ENCODE results near the gene PPM1D. TPM values are rescaled to one million over a fixed set of nuclear protein-coding genes. Genes with fewer than 3 reads are reported as not detected.

PPM1D gene
- total and polyA plus RNA-seq, 2 of the 13 experiments (the other 11 are each of a cell fraction or from before 2014, with no cell fraction given), result 8.0 to 26.2 TPM

GRCh38 chr17:60586288-60586974 lies 13.6 kb upstream of the PPM1D start (continued):
- no peak for TF ChIP-seq FOXP1 (IDR thresholded peaks at IDR 0.05)
- no peak for TF ChIP-seq FOXP1 (CRISPR knock-in tag; IDR thresholded peaks at IDR 0.05)
- TF ChIP-seq ZFAT (CRISPR knock-in tag; conservative IDR thresholded peaks at IDR 0.05), result no peak
- TF ChIP-seq KLF12 (CRISPR knock-in tag; IDR thresholded peaks at IDR 0.05; ENCODE audit: borderline replicate concordance), result no peak
- TF ChIP-seq GZF1 (CRISPR knock-in tag; IDR thresholded peaks at IDR 0.05), result no peak
- no peak for TF ChIP-seq PHF20 (CRISPR knock-in tag; IDR thresholded peaks at IDR 0.05)
- TF ChIP-seq ZSCAN9 (CRISPR knock-in tag; IDR thresholded peaks at IDR 0.05; ENCODE audit: borderline replicate concordance), result no peak
- TF ChIP-seq MNT (IDR thresholded peaks at IDR 0.05), result no peak
- TF ChIP-seq, protein P1, sequence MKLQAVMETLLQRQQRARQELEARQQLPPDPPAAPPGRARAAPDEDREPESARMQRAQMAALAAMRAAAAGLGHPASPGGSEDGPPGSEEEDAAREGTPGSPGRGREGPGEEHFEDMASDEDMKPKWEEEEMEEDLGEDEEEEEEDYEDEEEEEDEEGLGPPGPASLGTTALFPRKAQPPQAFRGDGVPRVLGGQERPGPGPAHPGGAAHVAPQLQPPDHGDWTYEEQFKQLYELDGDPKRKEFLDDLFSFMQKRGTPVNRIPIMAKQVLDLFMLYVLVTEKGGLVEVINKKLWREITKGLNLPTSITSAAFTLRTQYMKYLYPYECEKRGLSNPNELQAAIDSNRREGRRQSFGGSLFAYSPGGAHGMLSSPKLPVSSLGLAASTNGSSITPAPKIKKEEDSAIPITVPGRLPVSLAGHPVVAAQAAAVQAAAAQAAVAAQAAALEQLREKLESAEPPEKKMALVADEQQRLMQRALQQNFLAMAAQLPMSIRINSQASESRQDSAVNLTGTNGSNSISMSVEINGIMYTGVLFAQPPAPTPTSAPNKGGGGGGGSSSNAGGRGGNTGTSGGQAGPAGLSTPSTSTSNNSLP (IDR thresholded peaks at IDR 0.05; ENCODE audit: low read depth, low read length), result no peak
- TF ChIP-seq HOXA9 (CRISPR knock-in tag; IDR thresholded peaks at IDR 0.05; ENCODE audit: borderline replicate concordance), result no peak
- TF ChIP-seq, protein P2, sequence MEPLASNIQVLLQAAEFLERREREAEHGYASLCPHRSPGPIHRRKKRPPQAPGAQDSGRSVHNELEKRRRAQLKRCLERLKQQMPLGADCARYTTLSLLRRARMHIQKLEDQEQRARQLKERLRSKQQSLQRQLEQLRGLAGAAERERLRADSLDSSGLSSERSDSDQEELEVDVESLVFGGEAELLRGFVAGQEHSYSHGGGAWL (CRISPR knock-in tag; IDR thresholded peaks at IDR 0.05), result no peak
- no peak for TF ChIP-seq SMYD3 (CRISPR knock-in tag; IDR thresholded peaks at IDR 0.05)
- TF ChIP-seq U2AF2 (IDR thresholded peaks at IDR 0.05; ENCODE audit: low read depth, low read length), result no peak
- TF ChIP-seq ZNF607 (CRISPR knock-in tag; IDR thresholded peaks at IDR 0.05; ENCODE audit: borderline replicate concordance), result no peak
- TF ChIP-seq RBAK (CRISPR knock-in tag; IDR thresholded peaks at IDR 0.05), result no peak
- no peak for TF ChIP-seq ZBTB3 (CRISPR knock-in tag; IDR thresholded peaks at IDR 0.05; ENCODE audit: borderline replicate concordance, low read depth)
- TF ChIP-seq, protein P3, sequence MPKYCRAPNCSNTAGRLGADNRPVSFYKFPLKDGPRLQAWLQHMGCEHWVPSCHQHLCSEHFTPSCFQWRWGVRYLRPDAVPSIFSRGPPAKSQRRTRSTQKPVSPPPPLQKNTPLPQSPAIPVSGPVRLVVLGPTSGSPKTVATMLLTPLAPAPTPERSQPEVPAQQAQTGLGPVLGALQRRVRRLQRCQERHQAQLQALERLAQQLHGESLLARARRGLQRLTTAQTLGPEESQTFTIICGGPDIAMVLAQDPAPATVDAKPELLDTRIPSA (CRISPR knock-in tag; IDR thresholded peaks at IDR 0.05; ENCODE audit: borderline replicate concordance), result no peak
- TF ChIP-seq ZNF138 (CRISPR knock-in tag; IDR thresholded peaks at IDR 0.05; ENCODE audit: low read depth), result no peak
- no peak for TF ChIP-seq ETV6 (CRISPR knock-in tag; conservative IDR thresholded peaks at IDR 0.05)
- TF ChIP-seq CHD2 (IDR thresholded peaks at IDR 0.05; ENCODE audit: low read depth, low read length), result no peak
- peak; percentile 89 for TF ChIP-seq ZNF205 (CRISPR knock-in tag; IDR thresholded peaks at IDR 0.05)
- peak; percentile 50; the same call in 1 of the 2 replicates for TF ChIP-seq ZNF615 (CRISPR knock-in tag; IDR thresholded peaks at IDR 0.05; ENCODE audit: borderline replicate concordance)
- TF ChIP-seq ZNF121 (CRISPR knock-in tag; IDR thresholded peaks at IDR 0.05), result 0 out of 2 replicates have a peak, but pooled peaks have one; percentile 12
- no peak for TF ChIP-seq ZNF382 (CRISPR knock-in tag; IDR thresholded peaks at IDR 0.05; ENCODE audit: borderline replicate concordance)

Data from HepG2 (cell line).